ENCODE results near the gene MRPS31. TPM values are rescaled to one million over a fixed set of nuclear protein-coding genes. Genes with fewer than 3 reads are reported as not detected.

The MRPS31 gene
- total and polyA plus RNA-seq, 4 donors, result 13.4 to 17.6 (median 16.0) TPM

DNA sequence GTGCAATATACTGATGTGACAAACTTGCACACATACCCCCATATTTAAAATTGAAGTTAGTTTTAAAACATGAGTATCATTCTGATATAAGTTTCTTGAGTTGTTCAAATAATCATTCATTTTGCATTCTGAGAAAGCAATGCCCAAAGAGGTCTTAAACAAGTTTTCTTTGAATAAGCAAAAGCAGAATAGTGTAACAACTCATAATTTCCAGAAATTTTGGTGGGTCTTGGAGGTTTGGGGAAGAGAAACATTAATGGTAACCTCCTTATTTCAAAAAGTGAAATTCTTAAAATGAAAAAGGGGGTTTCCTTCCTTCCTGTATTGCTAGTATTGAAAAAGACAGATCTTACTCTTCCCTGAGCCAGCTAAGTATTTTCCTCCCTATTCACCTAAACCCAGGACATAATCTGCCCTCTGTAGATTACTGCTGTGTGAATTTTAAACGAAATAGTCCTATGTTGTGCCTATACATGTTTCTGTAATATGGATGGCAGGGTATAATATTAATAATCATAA lies 48.9 kb upstream of the MRPS31 start:
- H3K4me3 ChIP-seq (ENCODE audit: low read depth in 1 of 3, low read length in 3 of 3), result no peak overlapping the region
- no peak overlapping the region for H3K9ac ChIP-seq (ENCODE audit: low read depth in 1 of 2, low read length in 2 of 2)
- H3K27me3 ChIP-seq (ENCODE audit: control insufficient read depth in 4 of 4, insufficient read depth in 4 of 4, low read length in 3 of 4), result no peaks in the 10 kb centered on the region
- DNase-seq (ENCODE audit: low spot score), result no peak
- H3K27ac ChIP-seq (ENCODE audit: low read depth in 1 of 2, low read length in 2 of 2), result no peak overlapping the region
- 85% methylated on average over 1 of the region's 1 CpG for WGBS
- TF ChIP-seq, protein P1, sequence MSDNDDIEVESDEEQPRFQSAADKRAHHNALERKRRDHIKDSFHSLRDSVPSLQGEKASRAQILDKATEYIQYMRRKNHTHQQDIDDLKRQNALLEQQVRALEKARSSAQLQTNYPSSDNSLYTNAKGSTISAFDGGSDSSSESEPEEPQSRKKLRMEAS (IDR thresholded peaks at IDR 0.05), result no peak
- TF ChIP-seq, protein P2, sequence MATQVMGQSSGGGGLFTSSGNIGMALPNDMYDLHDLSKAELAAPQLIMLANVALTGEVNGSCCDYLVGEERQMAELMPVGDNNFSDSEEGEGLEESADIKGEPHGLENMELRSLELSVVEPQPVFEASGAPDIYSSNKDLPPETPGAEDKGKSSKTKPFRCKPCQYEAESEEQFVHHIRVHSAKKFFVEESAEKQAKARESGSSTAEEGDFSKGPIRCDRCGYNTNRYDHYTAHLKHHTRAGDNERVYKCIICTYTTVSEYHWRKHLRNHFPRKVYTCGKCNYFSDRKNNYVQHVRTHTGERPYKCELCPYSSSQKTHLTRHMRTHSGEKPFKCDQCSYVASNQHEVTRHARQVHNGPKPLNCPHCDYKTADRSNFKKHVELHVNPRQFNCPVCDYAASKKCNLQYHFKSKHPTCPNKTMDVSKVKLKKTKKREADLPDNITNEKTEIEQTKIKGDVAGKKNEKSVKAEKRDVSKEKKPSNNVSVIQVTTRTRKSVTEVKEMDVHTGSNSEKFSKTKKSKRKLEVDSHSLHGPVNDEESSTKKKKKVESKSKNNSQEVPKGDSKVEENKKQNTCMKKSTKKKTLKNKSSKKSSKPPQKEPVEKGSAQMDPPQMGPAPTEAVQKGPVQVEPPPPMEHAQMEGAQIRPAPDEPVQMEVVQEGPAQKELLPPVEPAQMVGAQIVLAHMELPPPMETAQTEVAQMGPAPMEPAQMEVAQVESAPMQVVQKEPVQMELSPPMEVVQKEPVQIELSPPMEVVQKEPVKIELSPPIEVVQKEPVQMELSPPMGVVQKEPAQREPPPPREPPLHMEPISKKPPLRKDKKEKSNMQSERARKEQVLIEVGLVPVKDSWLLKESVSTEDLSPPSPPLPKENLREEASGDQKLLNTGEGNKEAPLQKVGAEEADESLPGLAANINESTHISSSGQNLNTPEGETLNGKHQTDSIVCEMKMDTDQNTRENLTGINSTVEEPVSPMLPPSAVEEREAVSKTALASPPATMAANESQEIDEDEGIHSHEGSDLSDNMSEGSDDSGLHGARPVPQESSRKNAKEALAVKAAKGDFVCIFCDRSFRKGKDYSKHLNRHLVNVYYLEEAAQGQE (IDR thresholded peaks at IDR 0.05), result no peak
- TF ChIP-seq YY1 (IDR thresholded peaks at IDR 0.05) (no peak), JUND (IDR thresholded peaks at IDR 0.05) (no peak), FOXA1 (IDR thresholded peaks at IDR 0.05) (no peak), GABPA (IDR thresholded peaks at IDR 0.05 in 1 of 2, conservative IDR thresholded peaks at IDR 0.05 in 1 of 2) (no peak), EGR1 (IDR thresholded peaks at IDR 0.05; ENCODE audit: low read depth in 2 of 2) (no peak), NR2F2 (IDR thresholded peaks at IDR 0.05) (no peak), RXRA (IDR thresholded peaks at IDR 0.05) (no peak), HNF4A (conservative IDR thresholded peaks at IDR 0.05) (no peak)
- no peaks in the 10 kb centered on the region for H3K36me3 ChIP-seq (ENCODE audit: control insufficient read depth in 4 of 4, insufficient read depth in 3 of 4, low read depth in 1 of 4, low read length in 3 of 4)
- peaks cover 0 to 1% (median 0%) of the 10 kb centered on the region in 4 donors for H3K9me3 ChIP-seq (ENCODE audit: control insufficient read depth in 4 of 4, low read length in 3 of 4)
- no peaks in the 10 kb centered on the region for H3K4me1 ChIP-seq (ENCODE audit: control insufficient read depth in 4 of 4, insufficient read depth in 4 of 4, low read length in 3 of 4)

DNA sequence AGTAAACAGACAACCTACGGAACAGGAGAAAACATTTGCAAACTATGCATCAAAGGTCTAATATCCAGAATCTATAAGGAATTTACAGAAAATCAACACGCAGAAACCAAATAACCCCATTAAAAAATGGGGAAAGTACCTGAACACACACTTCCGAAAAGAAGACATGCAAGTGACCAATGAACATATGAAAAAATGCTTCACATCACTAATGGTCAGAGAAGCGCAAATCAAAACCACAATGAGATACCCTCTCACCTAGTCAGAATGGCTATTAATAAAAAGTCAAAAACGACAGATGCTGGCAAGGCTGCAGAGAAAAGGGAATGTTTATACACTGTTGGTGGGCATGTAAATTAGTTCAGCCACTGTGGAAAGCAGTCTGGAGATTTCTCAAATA lies 47.9 kb upstream of the MRPS31 start:
- 87% methylated on average over 5 of the region's 5 CpGs for WGBS

More for the DNA sequence above, 47.9 kb upstream of the MRPS31 start:
- H3K27ac ChIP-seq (ENCODE audit: low read depth in 1 of 2, low read length in 2 of 2), result no peak overlapping the region
- H3K9me3 ChIP-seq (ENCODE audit: control insufficient read depth in 4 of 4, low read length in 3 of 4), result peaks cover 0 to 1% (median 0%) of the 10 kb centered on the region in 4 donors
- H3K9ac ChIP-seq (ENCODE audit: low read depth in 1 of 2, low read length in 2 of 2), result no peak overlapping the region
- H3K4me3 ChIP-seq (ENCODE audit: low read depth in 1 of 3, low read length in 3 of 3), result no peak overlapping the region
- no peak for DNase-seq (ENCODE audit: low spot score)
- TF ChIP-seq SP1 (IDR thresholded peaks at IDR 0.05), result no peak
- TF ChIP-seq, protein P3, sequence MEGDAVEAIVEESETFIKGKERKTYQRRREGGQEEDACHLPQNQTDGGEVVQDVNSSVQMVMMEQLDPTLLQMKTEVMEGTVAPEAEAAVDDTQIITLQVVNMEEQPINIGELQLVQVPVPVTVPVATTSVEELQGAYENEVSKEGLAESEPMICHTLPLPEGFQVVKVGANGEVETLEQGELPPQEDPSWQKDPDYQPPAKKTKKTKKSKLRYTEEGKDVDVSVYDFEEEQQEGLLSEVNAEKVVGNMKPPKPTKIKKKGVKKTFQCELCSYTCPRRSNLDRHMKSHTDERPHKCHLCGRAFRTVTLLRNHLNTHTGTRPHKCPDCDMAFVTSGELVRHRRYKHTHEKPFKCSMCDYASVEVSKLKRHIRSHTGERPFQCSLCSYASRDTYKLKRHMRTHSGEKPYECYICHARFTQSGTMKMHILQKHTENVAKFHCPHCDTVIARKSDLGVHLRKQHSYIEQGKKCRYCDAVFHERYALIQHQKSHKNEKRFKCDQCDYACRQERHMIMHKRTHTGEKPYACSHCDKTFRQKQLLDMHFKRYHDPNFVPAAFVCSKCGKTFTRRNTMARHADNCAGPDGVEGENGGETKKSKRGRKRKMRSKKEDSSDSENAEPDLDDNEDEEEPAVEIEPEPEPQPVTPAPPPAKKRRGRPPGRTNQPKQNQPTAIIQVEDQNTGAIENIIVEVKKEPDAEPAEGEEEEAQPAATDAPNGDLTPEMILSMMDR (IDR thresholded peaks at IDR 0.05; ENCODE audit: low read depth, low read length, missing input control), result no peak
- no peak for TF ChIP-seq EGR1 (IDR thresholded peaks at IDR 0.05; ENCODE audit: low read depth in 2 of 2)
- no peak for TF ChIP-seq FOXA1 (IDR thresholded peaks at IDR 0.05)
- TF ChIP-seq NR2F2 (IDR thresholded peaks at IDR 0.05), result no peak
- no peak for TF ChIP-seq FOXA2 (IDR thresholded peaks at IDR 0.05)
- TF ChIP-seq, protein P1 (IDR thresholded peaks at IDR 0.05), result no peak
- no peak for TF ChIP-seq JUND (IDR thresholded peaks at IDR 0.05)
- TF ChIP-seq, protein P2 (IDR thresholded peaks at IDR 0.05), result no peak
- no peak for TF ChIP-seq HNF4A (conservative IDR thresholded peaks at IDR 0.05)
- no peak for TF ChIP-seq YY1 (IDR thresholded peaks at IDR 0.05)
- TF ChIP-seq, protein P4, sequence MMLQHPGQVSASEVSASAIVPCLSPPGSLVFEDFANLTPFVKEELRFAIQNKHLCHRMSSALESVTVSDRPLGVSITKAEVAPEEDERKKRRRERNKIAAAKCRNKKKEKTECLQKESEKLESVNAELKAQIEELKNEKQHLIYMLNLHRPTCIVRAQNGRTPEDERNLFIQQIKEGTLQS (IDR thresholded peaks at IDR 0.05), result no peak
- H3K4me1 ChIP-seq (ENCODE audit: control insufficient read depth in 4 of 4, insufficient read depth in 4 of 4, low read length in 3 of 4), result no peaks in the 10 kb centered on the region
- no peaks in the 10 kb centered on the region for H3K27me3 ChIP-seq (ENCODE audit: control insufficient read depth in 4 of 4, insufficient read depth in 4 of 4, low read length in 3 of 4)
- H3K36me3 ChIP-seq (ENCODE audit: control insufficient read depth in 4 of 4, insufficient read depth in 3 of 4, low read depth in 1 of 4, low read length in 3 of 4), result no peaks in the 10 kb centered on the region
